Measurements from ENCODE around the gene UBE2M.

- TF ChIP-seq CTCF (conservative IDR thresholded peaks at IDR 0.05 in 1 of 2, IDR thresholded peaks at IDR 0.05 in 1 of 2; ENCODE audit: extremely low read depth in 1 of 2, insufficient read depth in 1 of 2, low read depth in 1 of 2, low read length in 2 of 2) (no peak), EZH2 (IDR thresholded peaks at IDR 0.05; ENCODE audit: borderline replicate concordance, low read length) (no peak)
These were observed 22.6 kb downstream of the UBE2M start for GRCh38 chr19:58535857-58536256.
